HCT116 (cell line): Measurements from ENCODE around the gene GNRH2. TPM values are rescaled to one million over a fixed set of nuclear protein-coding genes. Genes with fewer than 3 reads are reported as not detected.
"Not testable (repeated sequence)": the region's sequence is repeated elsewhere in the genome, so short reads cannot be mapped to it uniquely, and the experiment has no call there.

Experiments
- ATAC-seq: fragments of 200-7000 bp; cut with Tn5 transposase; 2 replicates; pipeline ENCODE4 v1.9.1; 2020; ENCODE audit warnings: mild to moderate bottlenecking, moderate library complexity
- BruUV-seq: library from RNA; stranded (reverse); fragments of 400-500 nt; replicated peaks from 2 replicates; lab custom pipeline; 2021; lab: Mats Ljungman, UMichigan
- CTCF ChIA-PET: fragments of 300-600 bp; sonication (Branson Sonifier 250); formaldehyde crosslinking; loops from one replicate; lab custom pipeline; 2021; ENCODE audit warnings: antibody characterized with exemption; lab: Charles Lee
- POLR2A ChIA-PET: fragments of 300-600, 350-600 bp; sonication (Branson Sonifier 250); formaldehyde crosslinking; loops from one replicate; lab custom pipeline; 2021; ENCODE audit warnings: antibody characterized with exemption; lab: Charles Lee
- RAD21 ChIA-PET, 2 experiments: fragments of 300-600 bp; sonication (Branson Sonifier 250); formaldehyde crosslinking; loops; one replicate each; lab custom pipeline; 2023; ENCODE audit warnings: low total read pairs in 2 of 2; ENCODE audit not compliant: uncharacterized antibody in 2 of 2, unreplicated experiment in 2 of 2, low non-redundant PET in 1 of 2; lab: Charles Lee
- DNase-seq: peaks from one replicate; pipeline ENCODE4 v3.0.0-alpha.2; 2010; ENCODE audit warnings: low read depth, low spot score
- H2AFZ ChIP-seq: fragments of 200-600 bp; shearing (Covaris generic), sonication (generic); 2 replicates; pipeline ENCODE4 v1.6.1; 2017; ENCODE audit warnings: low read depth, mixed run types, mixed read lengths, antibody characterized with exemption, low read length; ENCODE audit not compliant: poor library complexity, severe bottlenecking
- H3K27ac ChIP-seq: 2 replicates; pipeline ENCODE4 v1.5.1; 2012; ENCODE audit warnings: low read depth, low read length
- H3K27me3 ChIP-seq: fragments of 200-600 bp; sonication (generic); 2 replicates; pipeline ENCODE4 v1.6.1; 2016; ENCODE audit warnings: mixed run types, low read length, mixed read lengths; ENCODE audit not compliant: insufficient read depth
- H3K36me3 ChIP-seq, 2 experiments: fragments of 200-500 bp in 1 of 2; fragments of 200-600 bp in 1 of 2; sonication (Bioruptor generic) in 1 of 2; sonication (generic) in 1 of 2; 2 replicates each; pipeline versions ENCODE4 v1.5.1 to v1.6.1; 2014 to 2016; ENCODE audit warnings: low read length in 2 of 2, inconsistent platforms in 1 of 2, mixed read lengths in 1 of 2, mixed run types in 1 of 2; ENCODE audit not compliant: insufficient read depth in 2 of 2, control insufficient read depth in 1 of 2
- H3K4me1 ChIP-seq, 2 experiments: fragments of 200-600 bp in 1 of 2; sonication (generic) in 1 of 2; 2 replicates each; pipeline versions ENCODE4 v1.5.1 to v1.6.1; 2012 to 2017; ENCODE audit warnings: low read length in 2 of 2, inconsistent platforms in 1 of 2, mild to moderate bottlenecking in 1 of 2, mixed read lengths in 1 of 2, mixed run types in 1 of 2, moderate library complexity in 1 of 2; ENCODE audit not compliant: insufficient read depth in 2 of 2, control insufficient read depth in 1 of 2
- H3K4me2 ChIP-seq: fragments of 200-600 bp; sonication (generic); 2 replicates; pipeline ENCODE4 v1.6.1; 2017; ENCODE audit warnings: mixed run types, low read length, mixed read lengths
- H3K4me3 ChIP-seq, 2 experiments: fragments of 200-600 bp in 1 of 2; sonication (generic) in 1 of 2; replicated peaks in 1 of 2; 2 replicates each; pipeline ENCODE4 v1.5.1; 2011 to 2016; ENCODE audit warnings: low read length in 2 of 2, control low read depth in 1 of 2, low read depth in 1 of 2, mild to moderate bottlenecking in 1 of 2, mixed read lengths in 1 of 2, mixed run types in 1 of 2
- H3K79me2 ChIP-seq: fragments of 200-600 bp; sonication (generic); 2 replicates; pipeline ENCODE4 v1.6.1; 2017; ENCODE audit warnings: mild to moderate bottlenecking, mixed run types, low read length, moderate library complexity, mixed read lengths; ENCODE audit not compliant: insufficient read depth
- H3K9ac ChIP-seq: fragments of 200-600 bp; sonication (generic); 2 replicates; pipeline ENCODE4 v1.6.1; 2016; ENCODE audit warnings: low read length, mixed read lengths
- H3K9me2 ChIP-seq: fragments of 200-600 bp; sonication (generic), shearing (Covaris generic); 2 replicates; pipeline ENCODE4 v1.6.1; 2017; ENCODE audit warnings: mixed run types, mild to moderate bottlenecking, moderate library complexity; ENCODE audit not compliant: insufficient read depth
- H3K9me3 ChIP-seq, 2 experiments: fragments of 200-500 bp in 1 of 2; fragments of 200-600 bp in 1 of 2; sonication (Bioruptor generic) in 1 of 2; sonication (generic) in 1 of 2; 2 replicates each; pipeline ENCODE4 v1.6.1; 2014 to 2017; ENCODE audit warnings: low read length in 2 of 2, mixed read lengths in 2 of 2, inconsistent platforms in 1 of 2, low read depth in 1 of 2, mild to moderate bottlenecking in 1 of 2, mixed run types in 1 of 2, moderate library complexity in 1 of 2; ENCODE audit not compliant: control insufficient read depth in 1 of 2, insufficient read depth in 1 of 2
- H4K20me1 ChIP-seq: fragments of 200-600 bp; sonication (generic), shearing (Covaris generic); 2 replicates; pipeline ENCODE4 v1.6.1; 2017; ENCODE audit warnings: mixed run types, mild to moderate bottlenecking, moderate library complexity; ENCODE audit not compliant: insufficient read depth
- CEBPB ChIP-seq: IDR thresholded peaks from 2 replicates; pipeline ENCODE4 v1.6.1; 2012; ENCODE audit warnings: low read depth
- ELF1 ChIP-seq: IDR thresholded peaks from 2 replicates; pipeline ENCODE4 v1.6.1; 2012; ENCODE audit warnings: low read depth, borderline replicate concordance
- EZH2phosphoT487 ChIP-seq: fragments of 200-600 bp; IDR thresholded peaks from 2 replicates; pipeline ENCODE4 v1.6.1; 2018; ENCODE audit warnings: antibody characterized with exemption, borderline replicate concordance
- JUND ChIP-seq: IDR thresholded peaks from 2 replicates; pipeline ENCODE4 v1.6.1; 2012
- POLR2A ChIP-seq: IDR thresholded peaks from 2 replicates; pipeline ENCODE4 v1.7.0; 2011; ENCODE audit warnings: borderline replicate concordance; ENCODE audit not compliant: insufficient read depth, insufficient read length; ENCODE audit errors: extremely low read depth
- POLR2AphosphoS5 ChIP-seq: IDR thresholded peaks from 2 replicates; pipeline ENCODE4 v1.6.1; 2011; ENCODE audit warnings: mild to moderate bottlenecking, low read depth, low read length, moderate library complexity
- RAD21 ChIP-seq: IDR thresholded peaks from 2 replicates; pipeline ENCODE4 v1.6.1; 2012; ENCODE audit warnings: low read depth, mild to moderate bottlenecking
- TCF7L2 ChIP-seq: IDR thresholded peaks from 2 replicates; pipeline ENCODE4 v1.7.0; 2011; ENCODE audit warnings: borderline replicate concordance, inconsistent platforms; ENCODE audit not compliant: insufficient read depth, insufficient read length; ENCODE audit errors: extremely low read depth
- YY1 ChIP-seq: IDR thresholded peaks from 2 replicates; pipeline ENCODE4 v1.6.1; 2011; ENCODE audit warnings: low read length, low read depth, moderate library complexity, mild to moderate bottlenecking; ENCODE audit not compliant: insufficient replicate concordance; ENCODE audit errors: extremely low read depth
- intact Hi-C: fragments of 100-400 bp; cut with micrococcal nuclease; formaldehyde crosslinking; loops from 2 replicates; pipeline ENCODE4 v1.10.0; 2022
- total RNA-seq: library from RNA; stranded (reverse); gene quantifications from one replicate; pipeline ENCODE4 v1.2.1, GENCODE V29; 2021; ENCODE audit not compliant: unreplicated experiment
- TF ChIP-seq, protein P1 (sequence below), 3 experiments: fragments of 200-600 bp in 1 of 3; sonication (generic) in 1 of 3; IDR thresholded peaks in 2 of 3; conservative IDR thresholded peaks in 1 of 3; 2 replicates each; pipeline ENCODE4 v1.5.1; 2012 to 2017; ENCODE audit warnings: low read depth in 2 of 3, low read length in 2 of 3, antibody characterized with exemption in 1 of 3, borderline replicate concordance in 1 of 3, control low read depth in 1 of 3, mild to moderate bottlenecking in 1 of 3, mixed read lengths in 1 of 3, mixed run types in 1 of 3, moderate library complexity in 1 of 3; ENCODE audit not compliant: insufficient read depth in 1 of 3

GNRH2 gene
- total RNA-seq, 1 experiment from 2014 or later, result 0.32 TPM

DNA sequence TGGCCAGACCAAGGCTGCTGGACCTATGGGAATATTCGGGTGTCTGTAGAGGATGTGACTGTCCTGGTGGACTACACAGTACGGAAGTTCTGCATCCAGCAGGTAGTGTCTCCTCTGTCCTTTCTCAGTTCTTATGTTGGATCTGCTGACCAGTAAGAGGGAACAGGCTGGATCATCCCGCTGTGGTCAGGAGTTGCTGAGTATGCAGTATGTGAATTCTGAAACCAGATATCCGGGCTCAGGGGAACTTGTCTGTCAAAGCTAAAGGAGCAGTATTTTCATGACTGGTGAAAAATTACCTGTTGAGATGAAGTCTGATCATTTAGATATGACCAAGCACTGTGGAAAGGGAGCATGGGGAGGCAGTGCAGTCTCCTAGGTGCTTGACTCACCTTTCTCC lies 22.1 kb upstream of the GNRH2 start:
- Histone ChIP-seq H3K9me3 (no peaks in the 10 kb centered on the region), H3K4me3 (no peak overlapping the region), H4K20me1 (no peaks in the 10 kb centered on the region), H3K79me2 (no peaks in the 10 kb centered on the region), H3K36me3 (peaks cover 4 to 13% of the 10 kb centered on the region in 2 experiments; a peak in 3 of 4 replicates), H3K9me2 (no peaks in the 10 kb centered on the region), H3K4me2 (no peak overlapping the region), H3K4me1 (no peaks in the 10 kb centered on the region), H3K27me3 (no peaks in the 10 kb centered on the region), H3K9ac (no peak overlapping the region), H2AFZ (no peak overlapping the region), H3K27ac (no peak overlapping the region)
- ChIA-PET CTCF (no interaction called here), POLR2A (no interaction called here), RAD21 (no interaction called here)
- DNase-seq (no peak), ATAC-seq (no peak)
- TF ChIP-seq TCF7L2, result no peak
- TF ChIP-seq ELF1, result no peak
- no peak for TF ChIP-seq RAD21
- TF ChIP-seq YY1, result no peak
- TF ChIP-seq, protein P1, sequence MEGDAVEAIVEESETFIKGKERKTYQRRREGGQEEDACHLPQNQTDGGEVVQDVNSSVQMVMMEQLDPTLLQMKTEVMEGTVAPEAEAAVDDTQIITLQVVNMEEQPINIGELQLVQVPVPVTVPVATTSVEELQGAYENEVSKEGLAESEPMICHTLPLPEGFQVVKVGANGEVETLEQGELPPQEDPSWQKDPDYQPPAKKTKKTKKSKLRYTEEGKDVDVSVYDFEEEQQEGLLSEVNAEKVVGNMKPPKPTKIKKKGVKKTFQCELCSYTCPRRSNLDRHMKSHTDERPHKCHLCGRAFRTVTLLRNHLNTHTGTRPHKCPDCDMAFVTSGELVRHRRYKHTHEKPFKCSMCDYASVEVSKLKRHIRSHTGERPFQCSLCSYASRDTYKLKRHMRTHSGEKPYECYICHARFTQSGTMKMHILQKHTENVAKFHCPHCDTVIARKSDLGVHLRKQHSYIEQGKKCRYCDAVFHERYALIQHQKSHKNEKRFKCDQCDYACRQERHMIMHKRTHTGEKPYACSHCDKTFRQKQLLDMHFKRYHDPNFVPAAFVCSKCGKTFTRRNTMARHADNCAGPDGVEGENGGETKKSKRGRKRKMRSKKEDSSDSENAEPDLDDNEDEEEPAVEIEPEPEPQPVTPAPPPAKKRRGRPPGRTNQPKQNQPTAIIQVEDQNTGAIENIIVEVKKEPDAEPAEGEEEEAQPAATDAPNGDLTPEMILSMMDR (IDR thresholded peaks at IDR 0.05 in 2 of 3, conservative IDR thresholded peaks at IDR 0.05 in 1 of 3; ENCODE audit: borderline replicate concordance in 1 of 3, insufficient read depth in 1 of 3, low read depth in 2 of 3, low read length in 2 of 3), result no peak
- no peak for TF ChIP-seq EZH2phosphoT487
- no peak for TF ChIP-seq POLR2AphosphoS5
- no peak for TF ChIP-seq CEBPB
- no TSS peak for BruUV-seq
- intact Hi-C loops, result no loop called here

DNA sequence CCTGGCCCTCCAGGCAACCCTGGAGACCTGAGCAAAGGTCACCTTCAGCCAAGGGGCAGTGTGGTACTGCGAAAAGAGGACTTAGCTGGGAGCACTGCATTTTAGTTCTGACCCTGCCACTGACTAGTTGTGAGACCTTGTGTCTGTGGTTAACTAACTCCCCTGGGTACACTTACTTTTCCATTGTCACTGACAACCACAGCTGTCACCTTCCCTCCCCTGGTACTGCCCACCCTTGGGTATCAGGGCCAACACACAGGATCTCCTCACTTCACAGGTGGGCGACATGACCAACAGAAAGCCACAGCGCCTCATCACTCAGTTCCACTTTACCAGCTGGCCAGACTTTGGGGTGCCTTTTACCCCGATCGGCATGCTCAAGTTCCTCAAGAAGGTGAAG lies 21.6 kb upstream of the GNRH2 start:
- intact Hi-C loops, result no loop called here
- Histone ChIP-seq H4K20me1 (no peaks in the 10 kb centered on the region), H3K4me1 (no peaks in the 10 kb centered on the region), H3K9me3 (no peaks in the 10 kb centered on the region), H3K36me3 (peaks cover 6 to 15% of the 10 kb centered on the region in 2 experiments; a peak in 3 of 4 replicates), H2AFZ (no peak overlapping the region), H3K9ac (no peak overlapping the region), H3K4me2 (no peak overlapping the region), H3K9me2 (no peaks in the 10 kb centered on the region), H3K79me2 (no peaks in the 10 kb centered on the region), H3K27me3 (no peaks in the 10 kb centered on the region), H3K4me3 (no peak overlapping the region), H3K27ac (no peak overlapping the region)
- ChIA-PET CTCF (no interaction called here), POLR2A (no interaction called here), RAD21 (no interaction called here)
- DNase-seq (no peak), ATAC-seq (no peak)
- no TSS peak for BruUV-seq
- no peak for TF ChIP-seq POLR2A
- no peak for TF ChIP-seq JUND

GRCh38 chr20:3022559-3023490 lies 20.6 kb upstream of the GNRH2 start:
- DNase-seq, CTCF ChIA-PET, RAD21 ChIA-PET, H3K4me2 ChIP-seq, H3K9ac ChIP-seq, H3K4me1 ChIP-seq, H3K4me3 ChIP-seq, H3K79me2 ChIP-seq, ATAC-seq, H3K27ac ChIP-seq, H4K20me1 ChIP-seq, H2AFZ ChIP-seq, POLR2A ChIA-PET, H3K9me2 ChIP-seq, BruUV-seq, intact Hi-C loops, H3K9me3 ChIP-seq, H3K27me3 ChIP-seq: not testable (repeated sequence)
- peaks cover 8 to 25% of the 10 kb centered on the region in 2 experiments; a peak in 3 of 4 replicates for H3K36me3 ChIP-seq
